CD4-positive, alpha-beta T cell treated with Interleukin-1 beta for 1 hour (primary cell): ENCODE measurements around the gene SHISAL1.
A peak's percentile ranks its signal among the peaks of the same experiment; 100 is the strongest.

Source experiments
- DNase-seq, 2 donors: peaks; one replicate each; pipeline ENCODE4 v3.0.0-alpha.2; 2020 to 2022

Gene SHISAL1

DNA sequence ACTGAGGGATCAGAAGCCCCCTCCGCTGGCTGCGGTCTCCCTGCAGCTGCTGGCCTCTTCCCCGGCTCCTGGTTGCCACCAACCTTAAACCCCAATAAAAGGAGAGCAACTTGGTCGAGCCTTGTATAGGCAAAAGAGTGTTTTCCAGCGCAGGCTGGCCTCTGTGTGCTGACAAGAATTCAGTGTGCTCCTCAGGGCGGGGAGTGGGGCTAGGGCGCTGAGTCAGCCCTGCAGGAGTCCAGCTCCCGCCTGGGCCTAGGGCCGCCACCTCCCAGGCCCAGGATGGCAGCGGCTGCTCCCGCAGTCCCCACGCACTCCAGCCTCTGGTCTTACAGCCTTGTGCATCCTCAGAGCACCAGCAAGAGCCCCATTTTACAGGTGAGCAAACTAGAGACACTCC, at the start of gene SHISAL1:
Gene SHISAL1 (minus strand): TSS at position 186 of the 400 bp plus-strand sequence. CDS start 12,006 bp downstream, outside the sequence.
- no peak for DNase-seq

DNA sequence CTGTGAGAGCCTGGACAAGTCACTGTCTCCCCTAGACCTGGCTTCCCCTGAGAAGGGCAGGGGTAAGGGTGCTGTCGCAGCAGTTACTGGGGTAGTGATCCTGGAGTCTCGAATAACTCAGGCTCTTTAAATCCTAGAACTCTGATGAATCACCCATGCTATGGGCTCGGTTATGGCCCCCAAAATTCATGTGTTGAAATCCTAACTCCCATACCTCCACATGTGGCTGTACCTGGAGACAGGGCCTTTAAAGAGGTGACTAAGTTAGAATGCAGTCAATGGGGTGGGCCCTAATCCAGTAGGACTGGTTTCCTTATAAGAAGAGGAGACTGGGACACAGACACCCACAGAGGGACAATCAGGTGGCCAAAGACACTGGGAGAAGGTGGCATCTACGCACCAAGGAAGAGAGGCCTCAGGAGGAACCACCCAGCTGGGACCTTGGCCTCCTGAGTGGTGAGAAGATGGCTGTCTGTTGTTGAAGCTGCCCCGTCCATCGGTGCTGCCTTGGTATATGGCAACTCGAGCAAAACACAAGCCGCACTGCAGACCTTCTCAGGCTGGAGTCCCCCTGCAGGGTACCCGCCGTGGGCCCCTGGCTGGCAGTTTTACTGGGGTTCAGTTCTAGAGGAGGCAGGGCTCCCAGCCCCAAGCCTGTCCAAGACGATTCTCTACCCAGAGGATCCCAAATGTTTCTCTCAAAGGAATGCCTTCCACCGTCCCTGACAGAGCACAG, 48.8 kb upstream of the SHISAL1 start:
- no peak for DNase-seq

DNA sequence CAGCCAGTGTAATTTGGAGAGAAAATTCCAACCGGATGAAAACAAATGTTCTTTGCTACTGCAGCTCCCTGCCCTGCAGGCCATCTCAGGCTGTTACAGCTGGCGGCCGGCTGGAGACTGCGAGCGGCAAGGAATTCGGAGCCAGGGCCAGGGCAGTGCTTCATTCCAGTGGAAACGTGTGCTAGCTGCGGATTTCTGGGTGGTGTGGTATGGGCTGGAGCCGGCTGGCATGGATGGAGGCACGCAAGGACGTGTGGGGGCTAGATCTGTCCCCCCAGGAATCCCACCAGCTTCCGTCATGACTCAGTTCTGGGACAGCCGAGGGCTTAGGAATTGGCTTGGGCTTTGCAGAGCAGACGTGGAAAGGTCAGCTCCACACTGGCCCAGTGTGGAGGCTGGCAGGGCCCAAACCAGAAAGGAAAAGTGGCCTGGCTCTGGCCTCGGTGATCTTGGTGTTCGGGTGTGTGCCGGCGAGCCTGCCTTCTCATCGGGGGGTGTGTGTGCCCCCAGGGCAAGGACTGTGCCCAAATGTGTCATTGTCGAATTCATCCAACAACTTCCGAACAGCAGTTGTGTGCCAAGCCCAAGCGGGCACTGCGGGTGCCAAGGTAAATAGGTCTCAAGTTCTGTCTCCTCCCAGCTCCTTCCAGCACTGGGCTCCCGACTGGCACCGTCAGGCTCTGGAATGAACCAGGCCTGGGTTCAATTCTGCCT, 48.1 kb upstream of the SHISAL1 start:
- no peak for DNase-seq

DNA sequence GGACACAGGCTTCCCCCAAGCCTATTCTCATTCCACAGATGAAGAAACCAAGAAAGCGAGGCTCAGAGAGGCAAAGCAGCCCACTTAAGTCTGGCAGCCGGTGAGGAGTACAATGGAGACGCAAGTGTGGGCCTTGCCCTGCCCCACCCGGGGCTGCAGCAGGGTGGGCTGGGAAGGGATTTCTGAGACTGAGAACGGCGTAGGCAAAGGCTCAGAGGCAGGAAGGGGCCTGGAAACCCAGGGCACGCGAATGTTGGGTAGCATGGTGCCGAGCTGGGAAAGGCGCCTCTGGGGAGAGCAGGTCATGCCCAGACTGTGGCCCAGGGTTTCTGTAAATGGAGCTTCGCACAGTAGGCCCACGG, 47.5 kb upstream of the SHISAL1 start:
- no peak for DNase-seq

DNA sequence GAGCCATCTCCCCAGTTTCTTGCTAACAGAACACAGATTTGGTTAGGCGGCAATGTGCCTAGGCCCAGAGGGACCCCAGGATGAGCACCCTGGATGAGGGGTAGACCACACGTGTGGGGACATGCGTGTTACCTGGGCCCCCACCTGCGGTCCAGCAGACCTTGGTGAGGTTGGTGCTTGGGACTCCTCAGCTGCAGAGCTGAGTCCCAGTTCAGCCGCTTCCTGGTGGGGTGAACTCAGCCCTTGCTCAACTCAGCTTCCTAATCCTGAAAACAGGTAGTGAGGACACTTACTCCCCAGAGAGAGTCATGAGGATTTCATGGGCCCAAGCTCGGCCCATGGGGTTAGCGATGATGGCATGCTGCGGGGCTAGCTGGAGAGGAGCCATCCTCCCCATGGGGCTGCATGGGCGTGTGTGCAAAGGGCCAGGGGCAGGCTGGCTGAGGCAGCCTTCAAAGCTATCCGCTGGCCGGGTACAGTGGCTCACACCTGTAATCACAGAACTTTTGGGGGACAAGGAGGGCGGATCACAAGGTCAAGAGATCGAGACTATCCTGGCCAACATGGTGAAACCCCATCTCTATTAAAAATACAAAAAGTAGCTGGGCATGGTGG, 46.9 kb upstream of the SHISAL1 start:
- DNase-seq = no peak

DNA sequence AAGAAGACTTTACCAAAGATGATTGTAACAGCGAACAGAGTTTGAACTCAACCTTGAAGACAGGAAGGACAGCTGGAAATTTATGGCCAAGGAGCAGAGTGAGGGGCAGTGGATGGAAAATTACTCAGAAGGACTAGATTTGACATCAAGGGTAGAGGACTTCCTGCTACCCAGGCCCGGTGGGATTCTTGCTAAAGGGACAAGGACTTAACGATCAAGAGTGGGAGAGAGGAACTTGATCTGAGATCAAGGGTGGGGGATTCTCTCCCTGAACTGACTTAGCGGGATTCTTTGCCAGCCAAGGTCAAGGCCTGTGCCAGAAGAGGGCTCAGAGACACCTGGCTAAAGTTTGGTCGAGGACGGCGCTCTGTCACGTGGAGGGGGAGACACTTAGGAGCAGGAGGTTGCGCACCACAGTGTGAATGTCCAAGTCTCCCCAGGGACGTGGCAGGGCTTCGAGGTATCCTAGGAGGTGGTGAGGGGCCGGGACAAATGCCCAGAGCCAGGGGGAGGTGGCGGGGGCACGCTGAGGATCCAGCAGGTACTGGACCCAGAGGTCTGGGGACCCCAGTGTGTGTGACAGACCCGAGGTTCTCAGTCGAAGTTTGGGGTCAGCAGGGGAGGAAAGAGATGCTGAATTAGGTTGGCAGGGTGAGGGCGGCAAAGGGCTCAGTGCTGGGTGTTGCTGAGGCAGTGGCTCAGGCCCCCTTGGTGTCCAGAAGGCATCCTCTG, 46.1 kb upstream of the SHISAL1 start:
- DNase-seq = no peak

DNA sequence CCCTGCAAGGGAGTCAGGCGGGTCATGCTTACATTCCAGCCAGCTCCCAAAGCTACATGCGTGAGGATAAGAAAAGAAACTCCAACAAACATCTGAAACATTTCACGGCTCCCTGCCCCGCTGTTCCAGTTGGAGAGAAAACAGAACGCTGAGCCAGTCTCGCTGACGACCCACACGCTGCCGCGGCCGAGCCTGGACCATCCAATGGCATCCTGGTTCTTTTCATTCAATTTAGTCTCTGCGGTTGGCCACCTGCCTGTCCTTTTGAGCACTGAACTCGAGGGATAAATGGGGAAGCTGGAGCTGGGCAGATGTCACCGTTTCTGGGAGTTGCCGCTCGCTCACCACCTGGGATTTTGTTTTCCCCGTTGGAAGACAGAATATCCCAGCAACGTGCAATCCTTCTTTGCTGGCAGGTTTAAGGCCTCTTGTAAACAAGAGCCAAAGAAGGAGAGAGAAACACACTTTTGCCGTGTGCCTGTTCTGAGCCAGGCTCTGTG, 45.3 kb upstream of the SHISAL1 start:
- DNase-seq = no peak

DNA sequence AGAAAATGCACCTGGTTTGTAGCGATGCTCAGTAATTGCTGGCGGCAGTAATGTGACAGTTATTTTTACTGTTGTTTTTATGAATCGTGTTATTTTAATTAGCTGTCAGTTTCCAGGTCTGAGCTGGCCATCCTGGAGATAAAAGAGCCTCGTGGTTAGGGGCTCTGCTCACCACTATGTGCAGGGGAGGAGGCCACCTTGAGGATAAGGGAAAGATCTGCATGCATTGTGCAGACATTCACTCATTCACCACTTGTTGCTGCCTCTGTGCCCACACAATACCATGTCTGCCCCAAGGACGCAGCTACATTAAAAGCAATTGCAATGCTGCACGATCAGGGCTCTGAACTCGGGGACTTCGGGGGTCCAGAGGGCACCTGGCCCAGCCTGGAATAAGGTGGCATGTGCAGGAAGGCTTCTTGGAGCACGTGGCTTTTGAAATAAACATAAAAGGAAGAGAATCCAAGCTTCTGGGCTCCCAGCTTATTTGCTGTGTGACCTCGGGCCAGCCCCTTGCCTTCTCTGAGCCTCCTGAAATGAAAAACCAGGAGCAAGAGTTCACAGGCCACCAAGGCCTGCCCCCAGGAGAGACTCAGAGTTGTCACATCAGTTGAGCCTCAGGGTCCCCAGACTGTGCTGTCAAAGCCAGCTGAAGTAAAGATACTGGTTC, 44.7 kb upstream of the SHISAL1 start:
- DNase-seq = no peak

DNA sequence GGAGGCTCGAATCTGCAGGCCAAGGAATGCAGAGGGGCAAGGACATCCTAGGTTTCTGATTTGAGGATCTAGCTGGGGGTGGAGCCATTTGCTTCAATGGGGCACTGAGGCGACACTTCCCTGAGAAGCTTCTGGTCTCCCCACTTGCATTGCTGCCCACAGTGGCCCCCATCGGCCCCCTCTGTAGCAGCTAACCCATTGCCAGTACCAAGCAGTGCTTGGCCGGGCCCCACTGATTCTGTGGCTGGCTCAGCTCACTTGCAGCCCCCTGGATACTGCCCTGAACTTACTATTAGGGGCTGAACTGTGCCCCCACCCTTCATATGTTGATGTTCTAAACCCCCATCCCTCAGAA, 42.9 kb upstream of the SHISAL1 start:
- DNase-seq = no peak

DNA sequence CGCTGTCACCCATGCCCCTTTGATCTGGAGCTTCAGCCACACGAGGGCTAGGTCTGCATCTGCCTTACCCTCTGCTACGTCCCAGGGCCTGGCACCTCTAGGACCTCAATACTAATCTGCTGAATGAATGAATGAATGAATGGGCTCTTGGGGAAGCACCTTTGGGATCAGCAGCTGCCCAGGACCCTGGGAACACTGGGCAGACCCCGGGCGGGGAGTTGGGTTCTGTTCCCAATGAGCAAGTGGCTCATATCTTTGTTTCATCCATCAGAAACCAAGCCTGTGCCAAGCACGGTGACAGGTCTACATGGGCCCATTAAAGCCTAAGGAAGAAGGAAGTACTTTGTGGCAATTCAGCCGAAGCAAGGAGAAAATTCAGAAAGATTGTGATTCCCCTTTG, 41.5 kb upstream of the SHISAL1 start:
- DNase-seq = no peak

DNA sequence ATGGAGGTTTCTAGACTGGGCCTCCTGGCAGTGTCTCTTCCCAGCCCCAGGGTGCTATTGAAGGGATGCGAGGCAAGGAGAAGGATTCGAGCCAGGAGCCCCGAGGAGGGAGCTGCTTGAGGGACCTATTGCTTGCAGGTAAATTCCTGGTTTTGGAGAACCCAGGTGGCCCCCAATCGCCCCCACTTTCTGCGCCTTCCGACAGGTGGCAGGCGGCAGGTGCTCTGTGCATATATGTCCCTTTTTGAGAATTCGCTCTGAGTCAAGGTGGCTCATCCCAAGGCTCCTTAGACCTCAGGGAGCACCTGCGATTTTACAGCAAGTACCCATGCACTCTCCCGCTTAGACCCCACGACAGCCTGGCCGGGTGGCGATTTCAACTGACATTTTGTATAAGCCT, 40.3 kb upstream of the SHISAL1 start:
- DNase-seq = no peak

DNA sequence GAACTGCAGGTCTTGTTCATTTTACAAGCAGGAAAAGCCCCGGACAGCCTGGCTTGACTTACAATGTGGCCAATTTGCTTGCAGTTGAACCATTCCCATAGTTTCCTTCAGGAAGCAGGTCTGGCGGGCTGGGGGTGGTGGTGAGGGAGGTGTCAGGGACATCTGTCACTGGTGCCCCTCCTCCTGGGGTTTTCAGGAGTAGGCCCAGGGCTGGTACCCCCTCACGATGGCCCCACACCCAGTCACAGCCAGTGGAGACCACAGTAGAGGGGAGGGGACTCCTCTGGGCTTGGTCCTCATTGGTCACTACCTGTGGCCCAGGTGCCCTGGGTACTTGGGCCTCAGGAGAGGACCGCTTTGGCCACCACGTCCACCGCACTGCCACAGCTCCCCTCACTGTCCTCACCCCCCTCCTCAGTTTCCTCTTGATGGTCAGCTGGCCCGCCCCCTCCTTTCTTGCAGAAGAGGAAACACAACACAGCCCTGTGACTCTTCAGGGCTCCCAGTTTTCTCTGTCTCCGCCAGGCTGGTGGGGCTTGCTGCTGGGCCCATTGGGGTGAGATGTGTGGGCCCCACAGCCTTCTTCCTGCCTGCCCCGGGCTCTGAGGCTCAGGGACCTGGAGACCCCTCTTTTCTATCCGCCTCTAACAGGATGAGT, 39.8 kb upstream of the SHISAL1 start:
- DNase-seq = no peak

DNA sequence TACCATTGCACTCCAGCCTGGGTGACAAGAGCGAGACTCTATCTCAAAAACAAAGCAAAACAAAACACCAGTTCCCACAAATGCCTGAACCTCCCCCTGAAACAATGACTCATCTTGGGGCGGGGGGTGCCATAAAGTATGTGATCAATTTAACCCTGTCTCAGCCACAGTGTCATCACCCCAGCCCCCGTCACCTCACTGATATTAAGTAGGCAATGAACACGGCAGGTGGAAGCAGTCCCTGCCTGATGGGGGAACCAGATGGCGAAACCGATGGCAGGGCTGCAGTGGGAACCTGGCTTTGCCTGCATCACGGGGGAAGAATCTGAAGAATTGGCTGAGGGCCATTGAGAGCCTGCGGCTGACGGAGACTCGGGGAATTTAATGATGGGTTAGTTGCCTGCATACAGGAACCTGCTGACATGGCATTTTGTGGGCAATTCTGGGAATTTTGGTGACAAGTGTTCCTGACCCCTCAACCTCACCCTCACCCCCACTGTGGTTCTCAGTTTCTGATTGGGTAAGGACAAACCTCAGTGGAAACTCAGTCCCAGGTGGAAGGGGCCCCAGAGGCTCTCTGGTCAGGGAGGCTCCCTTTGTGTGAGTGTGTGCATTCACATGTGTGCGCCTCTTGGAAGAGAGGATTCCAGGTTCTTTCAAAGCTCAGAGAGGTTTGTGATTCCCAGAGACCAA, 39.1 kb upstream of the SHISAL1 start:
- DNase-seq = peak in 1 of 2 donors; percentile 1

DNA sequence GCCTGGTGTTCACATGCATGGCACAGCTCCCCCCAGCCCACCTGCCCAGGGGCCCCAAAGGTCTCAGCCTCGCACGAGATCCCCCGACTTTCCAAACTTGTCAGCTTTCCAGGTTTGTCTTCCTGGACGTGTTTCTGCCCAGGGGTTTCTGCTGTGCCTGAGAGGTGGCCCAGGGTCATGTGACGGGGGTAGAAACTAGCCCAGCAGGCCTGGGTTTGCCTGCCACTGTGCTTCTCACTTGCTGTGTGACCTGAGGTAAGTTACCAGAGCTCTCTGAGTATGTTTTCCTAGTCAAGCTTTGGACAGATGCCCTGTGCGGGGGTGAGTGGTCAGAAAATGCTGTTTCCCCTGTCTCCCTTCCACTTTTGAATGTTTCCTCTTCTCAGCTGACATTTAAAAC, 38.3 kb upstream of the SHISAL1 start:
- DNase-seq = no peak

DNA sequence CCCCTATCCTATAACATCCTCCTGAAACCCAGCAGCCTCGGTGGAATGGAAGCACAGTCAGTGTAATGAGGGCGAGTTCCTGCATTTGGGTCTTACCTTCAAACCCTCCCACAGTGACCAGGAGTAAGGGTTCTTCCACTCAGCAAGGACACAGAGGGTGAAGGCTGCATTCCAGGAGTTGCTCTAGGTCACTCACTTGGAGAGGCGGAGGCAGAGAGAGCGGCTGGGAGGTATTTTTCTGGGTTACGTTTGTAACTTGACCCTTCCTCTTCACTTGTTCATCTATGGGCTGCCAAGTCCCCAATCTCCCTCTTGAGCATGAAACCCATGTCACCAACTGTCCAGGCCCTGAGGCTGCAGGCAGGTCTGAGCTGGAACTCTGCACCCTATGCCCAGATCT, 36.8 kb upstream of the SHISAL1 start:
- no peak for DNase-seq

DNA sequence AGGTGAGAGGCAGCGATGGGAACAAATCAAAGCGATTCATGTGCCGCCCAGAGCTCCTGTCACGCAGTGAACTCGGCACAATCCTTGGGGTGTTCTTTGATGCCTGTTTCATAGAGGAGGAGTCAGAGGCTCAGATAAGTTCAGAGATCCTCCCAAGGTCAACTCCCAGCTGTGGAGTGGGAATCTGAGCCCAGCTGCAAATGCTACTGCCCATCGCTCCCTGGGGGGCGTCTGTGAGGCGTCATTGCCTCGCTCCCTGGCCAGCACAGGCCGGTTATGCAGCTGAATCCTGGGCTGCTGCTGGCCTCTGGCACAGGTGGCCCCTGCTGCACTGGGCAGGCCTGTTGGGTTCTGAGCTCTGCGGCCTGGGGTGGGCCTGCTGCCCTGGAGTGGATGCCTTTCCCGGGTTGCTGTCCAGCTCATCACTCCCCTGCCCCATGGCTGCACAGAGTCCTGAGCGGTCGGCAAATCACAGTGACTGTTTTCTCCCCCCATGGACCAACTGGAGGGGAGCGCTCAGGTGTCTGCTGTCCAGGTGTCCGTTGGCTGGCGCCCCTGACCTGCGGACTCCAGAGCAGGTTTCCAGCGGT, 36.3 kb upstream of the SHISAL1 start:
- DNase-seq = no peak

DNA sequence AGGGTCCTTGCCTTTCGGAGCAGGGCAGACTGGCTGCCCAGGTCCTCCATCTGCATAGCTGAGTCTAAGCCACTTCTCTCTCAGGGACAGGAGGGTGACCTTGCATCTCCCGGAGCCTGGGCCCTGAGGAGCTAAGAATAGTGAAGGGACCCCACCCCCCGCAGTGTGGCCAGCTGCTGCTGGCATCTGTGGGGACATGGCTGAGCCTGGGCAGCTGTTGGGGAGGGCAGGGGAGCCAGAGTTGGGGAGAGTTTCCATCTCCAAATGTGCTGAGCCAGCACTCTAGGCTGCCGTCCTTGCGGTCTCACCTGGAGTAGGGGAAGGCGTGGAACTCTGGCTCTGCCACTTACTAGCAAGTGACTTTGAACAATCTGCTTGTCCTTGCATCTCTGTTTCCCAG, 34.8 kb upstream of the SHISAL1 start:
- no peak for DNase-seq

DNA sequence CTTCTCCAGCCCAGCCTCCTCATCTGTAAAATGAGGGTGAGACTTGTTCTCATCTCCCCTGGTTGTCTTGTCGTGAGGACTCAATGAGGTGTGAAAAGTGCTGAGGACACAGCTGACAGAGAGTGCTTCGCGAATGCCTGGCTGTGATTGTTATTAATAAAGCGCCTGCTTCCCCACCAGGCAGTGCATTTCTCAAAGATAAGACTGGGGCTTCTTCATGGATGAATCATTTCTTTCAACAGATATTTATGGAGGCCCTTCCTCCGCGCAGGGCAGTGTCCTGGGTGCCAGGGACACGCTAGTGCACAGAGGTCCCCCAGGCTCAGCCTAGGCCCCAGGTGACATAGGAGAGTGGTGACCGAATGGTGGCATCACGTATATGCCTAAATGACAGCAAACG, 34.3 kb upstream of the SHISAL1 start:
- DNase-seq = no peak

DNA sequence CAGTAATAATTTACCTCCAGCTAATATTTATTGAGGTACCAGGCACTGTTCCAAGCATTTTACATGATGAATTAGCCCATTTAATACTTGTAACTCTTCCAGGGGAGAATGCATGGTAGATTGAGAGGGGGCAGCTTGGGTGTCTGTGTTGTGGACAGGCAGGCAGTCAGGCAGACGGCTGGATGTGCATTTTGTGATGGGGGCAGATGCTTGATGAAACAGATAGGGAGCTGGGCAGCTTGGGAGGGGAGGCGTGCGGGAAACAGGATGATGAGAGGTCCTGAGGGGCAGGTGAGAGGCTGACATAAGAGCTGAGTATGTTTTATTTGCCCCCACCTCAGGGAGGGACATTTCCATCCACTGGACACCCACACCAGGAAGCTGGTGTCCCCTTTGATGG, 33.1 kb upstream of the SHISAL1 start:
- DNase-seq = no peak

DNA sequence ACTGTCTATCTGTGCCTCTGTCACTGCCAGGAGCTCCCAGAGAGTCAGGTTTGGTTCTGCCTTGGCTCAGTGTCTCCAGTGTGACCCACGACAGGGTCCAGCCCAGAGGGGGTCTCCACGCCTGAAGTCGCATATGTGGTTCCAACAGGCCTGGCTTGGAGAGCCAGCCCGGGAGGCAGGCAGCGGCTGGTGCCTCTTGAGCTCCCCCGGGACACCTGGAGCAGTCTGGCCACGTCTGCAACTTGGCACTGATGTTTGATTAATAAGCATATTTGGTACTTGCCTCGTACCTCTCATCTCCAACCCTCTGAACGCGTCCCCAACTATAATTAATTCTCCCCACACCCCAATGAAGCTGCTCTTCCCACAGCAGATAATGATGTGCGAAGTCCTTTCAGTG, 31.7 kb upstream of the SHISAL1 start:
- no peak for DNase-seq

DNA sequence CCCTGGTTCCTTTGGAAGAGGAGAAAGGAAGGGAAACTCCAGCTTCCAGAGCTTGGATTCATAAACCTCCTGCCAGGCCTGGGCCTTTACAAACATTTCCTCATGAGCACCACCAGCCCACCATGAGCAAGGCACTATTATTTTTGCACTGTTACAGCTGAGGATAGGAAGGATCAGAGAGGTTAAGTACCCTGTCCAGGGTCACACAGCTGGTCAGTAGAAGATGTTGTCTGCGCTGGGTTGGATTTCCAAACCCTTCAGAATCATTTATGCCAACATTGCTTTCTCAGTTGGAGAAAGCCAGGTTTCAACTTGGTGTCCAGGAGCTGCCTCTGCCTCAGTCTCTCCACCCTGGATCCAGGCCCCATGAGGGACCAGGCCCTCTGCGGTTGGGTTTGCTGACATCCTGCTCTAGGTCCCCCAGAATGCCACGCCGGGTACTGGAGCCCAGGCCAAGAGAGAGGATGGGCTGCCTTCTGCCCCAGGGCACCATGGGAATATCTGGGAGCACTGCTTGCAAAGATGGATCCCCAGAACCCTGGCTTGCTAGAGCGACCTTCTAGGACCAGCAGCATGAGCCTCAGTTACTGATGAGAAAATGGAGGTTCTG, 29.7 kb upstream of the SHISAL1 start:
- no peak for DNase-seq
